ENCODE data around the gene BBS2.
"Not testable (repeated sequence)": the region's sequence is repeated elsewhere in the genome, so short reads cannot be mapped to it uniquely, and the experiment has no call there.

The BBS2 gene

GRCh38 chr16:56530872-56531271, 11.0 kb upstream of the BBS2 start:
- FAIRE-seq, result no peak
- no peak for DNase-seq (ENCODE audit: low spot score)

- no peak for FAIRE-seq
- no peak for DNase-seq (ENCODE audit: low spot score)
Measured at GRCh38 chr16:56525236-56525635, 5.4 kb upstream of the BBS2 start.

- DNase-seq (ENCODE audit: low spot score) (no peak), FAIRE-seq (no peak)
Measured at GRCh38 chr16:56520251-56520577, 390 bp upstream of the BBS2 start.

- FAIRE-seq (no peak), DNase-seq (ENCODE audit: low spot score) (no peak)
Measured at GRCh38 chr16:56518425-56518824, 1.4 kb downstream of the BBS2 start.

- DNase-seq (ENCODE audit: low spot score), result no peak
- no peak for FAIRE-seq
Measured at GRCh38 chr16:56517206-56517605, 2.6 kb downstream of the BBS2 start.

GRCh38 chr16:56515665-56516064, 4.2 kb downstream of the BBS2 start:
- FAIRE-seq, result no peak
- DNase-seq (ENCODE audit: low spot score), result no peak

- FAIRE-seq (no peak), DNase-seq (ENCODE audit: low spot score) (no peak)
Measured at GRCh38 chr16:56514845-56515244, 5.0 kb downstream of the BBS2 start.

GRCh38 chr16:56513972-56514371, 5.9 kb downstream of the BBS2 start:
- DNase-seq (ENCODE audit: low spot score), result peak; percentile 59
- peak; percentile 56 for FAIRE-seq

GRCh38 chr16:56513091-56513490, 6.7 kb downstream of the BBS2 start:
- FAIRE-seq, result no peak
- no peak for DNase-seq (ENCODE audit: low spot score)

- no peak for DNase-seq (ENCODE audit: low spot score)
- FAIRE-seq, result no peak
Measured at GRCh38 chr16:56512025-56512424, 7.8 kb downstream of the BBS2 start.

- FAIRE-seq (no peak), DNase-seq (ENCODE audit: low spot score) (no peak)
Measured at GRCh38 chr16:56510544-56510943, 9.3 kb downstream of the BBS2 start.

- FAIRE-seq (no peak), DNase-seq (ENCODE audit: low spot score) (no peak)
Measured at GRCh38 chr16:56506941-56507340, 12.9 kb downstream of the BBS2 start.

GRCh38 chr16:56505181-56505580, 14.6 kb downstream of the BBS2 start:
- FAIRE-seq (no peak), DNase-seq (ENCODE audit: low spot score) (no peak)

GRCh38 chr16:56493815-56494214, 26.0 kb downstream of the BBS2 start:
- DNase-seq (ENCODE audit: low spot score) (no peak), FAIRE-seq (no peak)

GRCh38 chr16:56493126-56493525, 26.7 kb downstream of the BBS2 start:
- DNase-seq (ENCODE audit: low spot score) (no peak), FAIRE-seq (no peak)

GRCh38 chr16:56491657-56492261, 28.1 kb downstream of the BBS2 start:
- FAIRE-seq, result no peak
- DNase-seq (ENCODE audit: low spot score), result no peak

GRCh38 chr16:56488868-56489267, 31.0 kb downstream of the BBS2 start:
- not testable (repeated sequence) for FAIRE-seq; DNase-seq (ENCODE audit: low spot score)

GRCh38 chr16:56488035-56488434, 31.8 kb downstream of the BBS2 start:
- no peak for DNase-seq (ENCODE audit: low spot score)
- FAIRE-seq, result no peak

GRCh38 chr16:56483394-56483793, 36.4 kb downstream of the BBS2 start:
- DNase-seq (ENCODE audit: low spot score) (no peak), FAIRE-seq (no peak)

GRCh38 chr16:56482683-56483236, 37.1 kb downstream of the BBS2 start:
- FAIRE-seq, result no peak

GRCh38 chr16:56481468-56482122, 38.2 kb downstream of the BBS2 start:
- FAIRE-seq (no peak), DNase-seq (ENCODE audit: low spot score) (no peak)

More at GRCh38 chr16:56482683-56483236, 37.1 kb downstream of the BBS2 start:
- DNase-seq (ENCODE audit: low spot score), result no peak

- DNase-seq (ENCODE audit: low spot score) (no peak), FAIRE-seq (no peak)
Measured at GRCh38 chr16:56480776-56481467, 38.9 kb downstream of the BBS2 start.

- no peak for FAIRE-seq
- DNase-seq (ENCODE audit: low spot score), result no peak
Measured at GRCh38 chr16:56479469-56479868, 40.4 kb downstream of the BBS2 start.

Data from RCC 7860 (cell line).